ENCODE results near the gene GLOD5. TPM values are rescaled to one million over a fixed set of nuclear protein-coding genes. Genes with fewer than 3 reads are reported as not detected.
"Not testable (repeated sequence)": the region's sequence is repeated elsewhere in the genome, so short reads cannot be mapped to it uniquely, and the experiment has no call there.

The GLOD5 gene
- total RNA-seq, 2 experiments from 2014 or later = not detected

GRCh38 chrX:48816014-48816810, 54.7 kb downstream of the GLOD5 start:
- no peak overlapping the region for H3K4me3 ChIP-seq (ENCODE audit: low read length)
- no peaks in the 10 kb centered on the region for H3K27me3 Mint-ChIP-seq
- POLR2A ChIA-PET = no interaction called here
- H3K36me3 ChIP-seq (ENCODE audit: insufficient read depth, low read length) = peaks cover 18% of the 10 kb centered on the region
- CTCF ChIA-PET = no interaction called here
- H3K27me3 ChIP-seq (ENCODE audit: control insufficient read depth in 1 of 2, insufficient read depth in 2 of 2, low read length in 2 of 2) = no peaks in the 10 kb centered on the region
- H3K4me3 Mint-ChIP-seq = no peak overlapping the region
- peaks cover 45% of the 10 kb centered on the region for H3K36me3 Mint-ChIP-seq (ENCODE audit: low read depth)
- ATAC-seq (ENCODE audit: poor library complexity) (no peak), DNase-seq (no peak)
- H3K9me3 ChIP-seq (ENCODE audit: control insufficient read depth in 1 of 2, insufficient read depth in 1 of 2, low read length in 2 of 2) = no peaks in the 10 kb centered on the region
- no peak overlapping the region for H3K27ac Mint-ChIP-seq
- no peaks in the 10 kb centered on the region for H3K4me1 Mint-ChIP-seq (ENCODE audit: low read depth)
- H3K9me3 Mint-ChIP-seq = no peaks in the 10 kb centered on the region
- intact Hi-C loops (cut with DNase I, micrococcal nuclease) = no loop called here
- TF ChIP-seq CTCF (IDR thresholded peaks at IDR 0.05) = no peak
- no peaks in the 10 kb centered on the region for H3K4me1 ChIP-seq (ENCODE audit: insufficient read depth, low read length)
- no peak overlapping the region for H3K27ac ChIP-seq (ENCODE audit: low read depth in 1 of 2, low read length in 2 of 2)

GRCh38 chrX:48818098-48818497, 56.6 kb downstream of the GLOD5 start:
- Mint-ChIP-seq H3K4me1 (ENCODE audit: low read depth) (no peaks in the 10 kb centered on the region), H3K4me3 (no peak overlapping the region), H3K9me3 (no peaks in the 10 kb centered on the region), H3K36me3 (ENCODE audit: low read depth) (peaks cover 38% of the 10 kb centered on the region), H3K27ac (no peak overlapping the region), H3K27me3 (no peaks in the 10 kb centered on the region)
- Histone ChIP-seq H3K9me3 (ENCODE audit: control insufficient read depth in 1 of 2, insufficient read depth in 1 of 2, low read length in 2 of 2) (no peaks in the 10 kb centered on the region), H3K4me1 (ENCODE audit: insufficient read depth, low read length) (no peaks in the 10 kb centered on the region), H3K4me3 (ENCODE audit: low read length) (no peak overlapping the region), H3K36me3 (ENCODE audit: insufficient read depth, low read length) (peaks cover 18% of the 10 kb centered on the region), H3K27ac (ENCODE audit: low read depth in 1 of 2, low read length in 2 of 2) (no peak overlapping the region), H3K27me3 (ENCODE audit: control insufficient read depth in 1 of 2, insufficient read depth in 2 of 2, low read length in 2 of 2) (no peaks in the 10 kb centered on the region)
- DNase-seq (no peak), ATAC-seq (ENCODE audit: poor library complexity) (no peak)
- TF ChIP-seq CTCF (IDR thresholded peaks at IDR 0.05) = no peak
- intact Hi-C loops (cut with DNase I, micrococcal nuclease) = no loop called here
- ChIA-PET POLR2A (no interaction called here), CTCF (no interaction called here)

GRCh38 chrX:48818866-48819265, 57.3 kb downstream of the GLOD5 start:
- Mint-ChIP-seq H3K4me3 (no peak overlapping the region), H3K4me1 (ENCODE audit: low read depth) (no peaks in the 10 kb centered on the region), H3K9me3 (no peaks in the 10 kb centered on the region), H3K36me3 (ENCODE audit: low read depth) (peaks cover 37% of the 10 kb centered on the region), H3K27me3 (no peaks in the 10 kb centered on the region), H3K27ac (no peak overlapping the region)
- intact Hi-C loops (cut with DNase I, micrococcal nuclease) = no loop called here
- H3K36me3 ChIP-seq (ENCODE audit: insufficient read depth, low read length) = peaks cover 18% of the 10 kb centered on the region
- no peak overlapping the region for H3K27ac ChIP-seq (ENCODE audit: low read depth in 1 of 2, low read length in 2 of 2)
- no peaks in the 10 kb centered on the region for H3K4me1 ChIP-seq (ENCODE audit: insufficient read depth, low read length)
- TF ChIP-seq CTCF (IDR thresholded peaks at IDR 0.05) = no peak
- H3K9me3 ChIP-seq (ENCODE audit: control insufficient read depth in 1 of 2, insufficient read depth in 1 of 2, low read length in 2 of 2) = no peaks in the 10 kb centered on the region
- DNase-seq (no peak), ATAC-seq (ENCODE audit: poor library complexity) (no peak)
- ChIA-PET CTCF (no interaction called here), POLR2A (no interaction called here)
- no peak overlapping the region for H3K4me3 ChIP-seq (ENCODE audit: low read length)
- peaks cover 0 to 4% of the 10 kb centered on the region in 2 experiments for H3K27me3 ChIP-seq (ENCODE audit: control insufficient read depth in 1 of 2, insufficient read depth in 2 of 2, low read length in 2 of 2)

GRCh38 chrX:48819394-48819793, 57.8 kb downstream of the GLOD5 start:
- CTCF ChIA-PET; intact Hi-C loops (cut with DNase I, micrococcal nuclease): not testable (repeated sequence)
- peaks cover 18% of the 10 kb centered on the region for H3K36me3 ChIP-seq (ENCODE audit: insufficient read depth, low read length)

More at GRCh38 chrX:48819394-48819793, 57.8 kb downstream of the GLOD5 start:
- H3K27me3 ChIP-seq (ENCODE audit: control insufficient read depth in 1 of 2, insufficient read depth in 2 of 2, low read length in 2 of 2); ATAC-seq (ENCODE audit: poor library complexity); H3K27me3 Mint-ChIP-seq; H3K9me3 ChIP-seq (ENCODE audit: control insufficient read depth in 1 of 2, insufficient read depth in 1 of 2, low read length in 2 of 2); H3K4me1 ChIP-seq (ENCODE audit: insufficient read depth, low read length); H3K4me1 Mint-ChIP-seq (ENCODE audit: low read depth); H3K27ac Mint-ChIP-seq; H3K4me3 Mint-ChIP-seq; H3K4me3 ChIP-seq (ENCODE audit: low read length); DNase-seq; POLR2A ChIA-PET; H3K27ac ChIP-seq (ENCODE audit: low read depth in 1 of 2, low read length in 2 of 2); H3K9me3 Mint-ChIP-seq: not testable (repeated sequence)
- H3K36me3 Mint-ChIP-seq (ENCODE audit: low read depth) = peaks cover 33% of the 10 kb centered on the region

Measured in CD4-positive, alpha-beta T cell (primary cell).